ENCODE data around the gene HPCAL4.
A peak's percentile ranks its signal among the peaks of the same experiment; 100 is the strongest.

HPCAL4 gene

GRCh38 chr1:39691383-39692151, at the start of gene HPCAL4:
Gene HPCAL4 (minus strand): TSS chr1:39691433. CDS start chr1:39684603, 6,830 bp downstream.
- peak; percentile 87 for DNase-seq

- DNase-seq: peak; percentile 95
Observed at GRCh38 chr1:39738622-39739366, 47.6 kb upstream of the HPCAL4 start, which contains the start of gene PPIE. Gene PPIE (plus strand): TSS chr1:39738882. CDS start chr1:39738901, 19 bp downstream.

GRCh38 chr1:39737546-39738169, 46.4 kb upstream of the HPCAL4 start:
- DNase-seq: no peak

- DNase-seq: no peak
Observed at GRCh38 chr1:39735731-39736130, 44.5 kb upstream of the HPCAL4 start.

- no peak for DNase-seq
Observed at GRCh38 chr1:39733161-39733560, 41.9 kb upstream of the HPCAL4 start.

GRCh38 chr1:39732730-39733129, 41.5 kb upstream of the HPCAL4 start:
- no peak for DNase-seq

GRCh38 chr1:39729842-39730241, 38.6 kb upstream of the HPCAL4 start:
- no peak for DNase-seq

- DNase-seq: no peak
Observed at GRCh38 chr1:39729030-39729429, 37.8 kb upstream of the HPCAL4 start.

GRCh38 chr1:39727932-39728317, 36.7 kb upstream of the HPCAL4 start:
- DNase-seq: no peak

- no peak for DNase-seq
Observed at GRCh38 chr1:39727221-39727931, 36.1 kb upstream of the HPCAL4 start.

GRCh38 chr1:39726600-39726999, 35.4 kb upstream of the HPCAL4 start:
- DNase-seq: no peak

GRCh38 chr1:39722495-39722894, 31.3 kb upstream of the HPCAL4 start:
- DNase-seq: no peak

GRCh38 chr1:39721664-39722063, 30.4 kb upstream of the HPCAL4 start:
- DNase-seq: no peak

- DNase-seq: no peak
Observed at GRCh38 chr1:39720094-39720999, 29.1 kb upstream of the HPCAL4 start.

- DNase-seq: no peak
Observed at GRCh38 chr1:39717809-39718208, 26.6 kb upstream of the HPCAL4 start.

GRCh38 chr1:39713557-39713956, 22.3 kb upstream of the HPCAL4 start:
- DNase-seq: no peak

GRCh38 chr1:39711966-39712340, 20.7 kb upstream of the HPCAL4 start:
- no peak for DNase-seq

- no peak for DNase-seq
Observed at GRCh38 chr1:39711104-39711965, 20.1 kb upstream of the HPCAL4 start.

GRCh38 chr1:39707506-39707905, 16.3 kb upstream of the HPCAL4 start:
- DNase-seq: no peak

- DNase-seq: no peak
Observed at GRCh38 chr1:39704757-39705156, 13.5 kb upstream of the HPCAL4 start.

GRCh38 chr1:39701049-39701439, 9.8 kb upstream of the HPCAL4 start:
- DNase-seq: no peak
